Gastrocnemius medialis (tissue), 4 donors: ENCODE measurements around the gene CALD1.

ENCODE experiments used
- POLR2A ChIP-seq, 2 donors: fragments of 450-650 bp; IDR thresholded peaks; one replicate each; pipeline ENCODE4 v1.6.1; 2017; ENCODE audit warnings: antibody characterized with exemption in 2 of 2, mild to moderate bottlenecking in 2 of 2, moderate library complexity in 2 of 2
- TF ChIP-seq, protein P1 (sequence below), 5 experiments: fragments of 450-650 bp in 3 of 5; fragments of 200-600 bp in 2 of 5; sonication (generic) in 2 of 5; IDR thresholded peaks in 4 of 5; conservative IDR thresholded peaks in 1 of 5; 1 replicate in 4 of 5; 2 replicates in 1 of 5; pipeline ENCODE4 v1.5.1; 2016 to 2019; ENCODE audit warnings: antibody characterized with exemption in 5 of 5, mild to moderate bottlenecking in 3 of 5, moderate library complexity in 3 of 5

DNA sequence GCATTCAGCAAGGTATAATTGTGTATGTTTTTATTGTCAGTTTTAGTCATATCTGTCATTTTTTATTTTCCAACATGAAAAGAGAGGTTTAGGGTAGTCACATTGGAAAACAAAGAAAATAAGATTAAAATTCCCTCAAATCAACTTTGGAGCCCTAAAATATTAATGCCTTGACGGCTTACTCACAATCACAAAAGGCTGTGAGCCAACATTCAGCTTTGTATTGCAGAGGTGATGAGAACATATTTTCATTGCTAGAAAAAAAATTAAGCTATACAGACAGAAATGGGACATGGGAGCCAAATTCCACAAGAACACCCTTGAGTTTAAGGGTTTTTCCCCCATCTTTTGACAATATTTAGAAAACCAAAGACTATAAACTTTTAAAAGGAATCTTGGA lies 30.2 kb downstream of the CALD1 start:
- TF ChIP-seq, protein P1, sequence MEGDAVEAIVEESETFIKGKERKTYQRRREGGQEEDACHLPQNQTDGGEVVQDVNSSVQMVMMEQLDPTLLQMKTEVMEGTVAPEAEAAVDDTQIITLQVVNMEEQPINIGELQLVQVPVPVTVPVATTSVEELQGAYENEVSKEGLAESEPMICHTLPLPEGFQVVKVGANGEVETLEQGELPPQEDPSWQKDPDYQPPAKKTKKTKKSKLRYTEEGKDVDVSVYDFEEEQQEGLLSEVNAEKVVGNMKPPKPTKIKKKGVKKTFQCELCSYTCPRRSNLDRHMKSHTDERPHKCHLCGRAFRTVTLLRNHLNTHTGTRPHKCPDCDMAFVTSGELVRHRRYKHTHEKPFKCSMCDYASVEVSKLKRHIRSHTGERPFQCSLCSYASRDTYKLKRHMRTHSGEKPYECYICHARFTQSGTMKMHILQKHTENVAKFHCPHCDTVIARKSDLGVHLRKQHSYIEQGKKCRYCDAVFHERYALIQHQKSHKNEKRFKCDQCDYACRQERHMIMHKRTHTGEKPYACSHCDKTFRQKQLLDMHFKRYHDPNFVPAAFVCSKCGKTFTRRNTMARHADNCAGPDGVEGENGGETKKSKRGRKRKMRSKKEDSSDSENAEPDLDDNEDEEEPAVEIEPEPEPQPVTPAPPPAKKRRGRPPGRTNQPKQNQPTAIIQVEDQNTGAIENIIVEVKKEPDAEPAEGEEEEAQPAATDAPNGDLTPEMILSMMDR (IDR thresholded peaks at IDR 0.05 in 4 of 5, conservative IDR thresholded peaks at IDR 0.05 in 1 of 5) = no peak
- TF ChIP-seq POLR2A (IDR thresholded peaks at IDR 0.05) = no peak
